ENCODE results near the gene GJA3.

DNA sequence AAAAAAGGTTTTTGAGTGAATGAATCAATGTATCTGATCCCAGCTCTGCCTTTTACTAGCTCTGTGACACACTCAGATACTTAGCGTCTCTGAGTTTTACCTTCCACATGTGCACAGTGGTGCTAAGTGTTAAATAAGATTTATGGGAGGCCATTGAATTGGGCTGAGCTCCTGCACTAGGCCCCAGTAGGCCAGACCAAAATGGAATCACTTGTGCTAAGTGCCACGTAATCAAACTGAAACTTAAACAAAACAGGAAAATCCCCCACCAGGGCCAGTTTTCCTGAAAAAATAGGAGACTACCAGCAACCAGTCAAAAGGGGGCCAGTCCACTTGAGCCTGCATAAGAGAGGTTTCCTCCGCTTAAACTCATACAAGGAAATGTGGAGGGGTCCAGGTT, 40.9 kb downstream of the GJA3 start:
- no peak for TF ChIP-seq EZH2 (IDR thresholded peaks at IDR 0.05; ENCODE audit: borderline replicate concordance)
- TF ChIP-seq CTCF (IDR thresholded peaks at IDR 0.05; ENCODE audit: poor library complexity) = no peak
- TF ChIP-seq EZH2phosphoT487 (IDR thresholded peaks at IDR 0.05; ENCODE audit: low read depth, severe bottlenecking, unreplicated experiment) = no peak

Data from hepatocyte (in vitro differentiated cells).